Astrocyte (in vitro differentiated cells and primary cell): Measurements from ENCODE around the gene MICALL2. TPM values are rescaled to one million over a fixed set of nuclear protein-coding genes. Genes with fewer than 3 reads are reported as not detected.

Source experiments
- DNase-seq: peaks from one replicate; pipeline ENCODE4 v3.0.0-alpha.2; 2010; ENCODE audit warnings: low read depth
- FAIRE-seq: peaks from 2 replicates; lab custom pipeline; 2011; peaks lifted over from hg19 to GRCh38; lab: Jason Lieb, UNC
- H2AFZ ChIP-seq: 2 replicates; pipeline ENCODE4 v1.6.0; 2012; ENCODE audit warnings: low read depth, low read length, inconsistent platforms
- H3K27ac ChIP-seq: 2 replicates; pipeline ENCODE4 v1.5.1; 2011; ENCODE audit warnings: low read depth, low read length, inconsistent platforms
- H3K27me3 ChIP-seq: 2 replicates; pipeline ENCODE4 v1.6.0; 2011; ENCODE audit warnings: low read length, inconsistent platforms; ENCODE audit not compliant: insufficient read depth
- H3K36me3 ChIP-seq: 2 replicates; pipeline ENCODE4 v1.5.1; 2011; ENCODE audit warnings: low read length, inconsistent platforms; ENCODE audit not compliant: insufficient read depth
- H3K4me1 ChIP-seq: 2 replicates; pipeline ENCODE4 v1.5.1; 2011; ENCODE audit warnings: low read length, inconsistent platforms; ENCODE audit not compliant: insufficient read depth
- H3K4me2 ChIP-seq: 2 replicates; pipeline ENCODE4 v1.6.0; 2012; ENCODE audit warnings: low read length, inconsistent platforms
- H3K4me3 ChIP-seq: 2 replicates; pipeline ENCODE4 v1.5.1; 2011; ENCODE audit warnings: low read depth, mild to moderate bottlenecking, low read length, inconsistent platforms; ENCODE audit not compliant: insufficient read depth
- H3K79me2 ChIP-seq: 2 replicates; pipeline ENCODE4 v1.6.0; 2012; ENCODE audit warnings: mild to moderate bottlenecking, low read length, inconsistent platforms; ENCODE audit not compliant: insufficient read depth
- H3K9ac ChIP-seq: 2 replicates; pipeline ENCODE4 v1.6.0; 2012; ENCODE audit warnings: mild to moderate bottlenecking, low read length, inconsistent platforms
- H3K9me3 ChIP-seq: 2 replicates; pipeline ENCODE4 v1.5.1; 2012; ENCODE audit warnings: low read depth, mild to moderate bottlenecking, low read length, inconsistent platforms; ENCODE audit not compliant: insufficient read depth
- H4K20me1 ChIP-seq: 2 replicates; pipeline ENCODE4 v1.6.0; 2012; ENCODE audit warnings: low read length, inconsistent platforms; ENCODE audit not compliant: insufficient read depth
- H3K27ac Mint-ChIP-seq: one replicate; pipeline ENCODE4 v1.8.0; 2021; ENCODE audit warnings: mild to moderate bottlenecking, mixed read lengths; ENCODE audit not compliant: unreplicated experiment
- H3K27me3 Mint-ChIP-seq: one replicate; pipeline ENCODE4 v1.8.0; 2021; ENCODE audit warnings: low read depth, mixed read lengths; ENCODE audit not compliant: unreplicated experiment
- H3K36me3 Mint-ChIP-seq: one replicate; pipeline ENCODE4 v1.8.0; 2021; ENCODE audit warnings: low read depth, mixed read lengths; ENCODE audit not compliant: unreplicated experiment
- H3K4me1 Mint-ChIP-seq: one replicate; pipeline ENCODE4 v1.8.0; 2021; ENCODE audit warnings: low read depth, mixed read lengths; ENCODE audit not compliant: unreplicated experiment
- H3K4me3 Mint-ChIP-seq: one replicate; pipeline ENCODE4 v1.8.0; 2021; ENCODE audit warnings: mild to moderate bottlenecking, moderate library complexity, mixed read lengths; ENCODE audit not compliant: unreplicated experiment
- H3K9me3 Mint-ChIP-seq: one replicate; pipeline ENCODE4 v1.8.0; 2021; ENCODE audit warnings: mild to moderate bottlenecking, mixed read lengths; ENCODE audit not compliant: unreplicated experiment
- EZH2 ChIP-seq: IDR thresholded peaks from 2 replicates; pipeline ENCODE4 v1.6.1; 2012; ENCODE audit warnings: mild to moderate bottlenecking, low read length, inconsistent platforms; ENCODE audit not compliant: insufficient read depth
- total RNA-seq: library from RNA; stranded (reverse); gene quantifications from 2 replicates; pipeline ENCODE4 v1.2.1, GENCODE V29; 2021
- TF ChIP-seq, protein P1 (sequence below): IDR thresholded peaks from 2 replicates; pipeline ENCODE4 v1.5.1; 2011; ENCODE audit warnings: low read depth, mild to moderate bottlenecking, inconsistent platforms, low read length, moderate library complexity; ENCODE audit not compliant: insufficient read depth

The MICALL2 gene
- total RNA-seq, 1 donor from 2014 or later: 43.4 TPM

DNA sequence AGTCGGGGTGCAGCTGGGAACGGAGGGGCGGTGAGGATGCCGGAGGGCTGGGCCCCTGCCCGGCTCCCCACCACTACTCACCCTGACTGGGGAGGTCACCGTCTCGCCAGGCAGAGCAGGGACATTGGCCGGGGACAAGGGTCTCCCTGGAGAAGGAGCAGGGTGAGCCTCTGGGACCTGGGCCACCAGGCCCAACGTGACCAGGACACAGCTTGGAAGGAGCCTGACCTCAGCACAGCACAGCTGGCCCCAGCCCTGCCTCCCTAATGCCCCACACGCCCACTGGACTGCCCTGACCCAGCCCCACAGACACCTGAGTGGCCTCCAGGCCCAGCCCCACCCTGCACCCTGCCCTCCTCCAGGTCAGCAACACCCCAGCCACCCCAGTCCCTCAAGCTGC, 21.1 kb downstream of the MICALL2 start:
- TF ChIP-seq, protein P1, sequence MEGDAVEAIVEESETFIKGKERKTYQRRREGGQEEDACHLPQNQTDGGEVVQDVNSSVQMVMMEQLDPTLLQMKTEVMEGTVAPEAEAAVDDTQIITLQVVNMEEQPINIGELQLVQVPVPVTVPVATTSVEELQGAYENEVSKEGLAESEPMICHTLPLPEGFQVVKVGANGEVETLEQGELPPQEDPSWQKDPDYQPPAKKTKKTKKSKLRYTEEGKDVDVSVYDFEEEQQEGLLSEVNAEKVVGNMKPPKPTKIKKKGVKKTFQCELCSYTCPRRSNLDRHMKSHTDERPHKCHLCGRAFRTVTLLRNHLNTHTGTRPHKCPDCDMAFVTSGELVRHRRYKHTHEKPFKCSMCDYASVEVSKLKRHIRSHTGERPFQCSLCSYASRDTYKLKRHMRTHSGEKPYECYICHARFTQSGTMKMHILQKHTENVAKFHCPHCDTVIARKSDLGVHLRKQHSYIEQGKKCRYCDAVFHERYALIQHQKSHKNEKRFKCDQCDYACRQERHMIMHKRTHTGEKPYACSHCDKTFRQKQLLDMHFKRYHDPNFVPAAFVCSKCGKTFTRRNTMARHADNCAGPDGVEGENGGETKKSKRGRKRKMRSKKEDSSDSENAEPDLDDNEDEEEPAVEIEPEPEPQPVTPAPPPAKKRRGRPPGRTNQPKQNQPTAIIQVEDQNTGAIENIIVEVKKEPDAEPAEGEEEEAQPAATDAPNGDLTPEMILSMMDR: no peak
- no peak for TF ChIP-seq EZH2
- no peaks in the 10 kb centered on the region for H3K4me1 Mint-ChIP-seq
- Histone ChIP-seq H3K79me2 (no peaks in the 10 kb centered on the region), H4K20me1 (peaks cover 20% of the 10 kb centered on the region), H3K4me3 (no peak overlapping the region), H3K4me1 (no peaks in the 10 kb centered on the region), H3K27ac (no peak overlapping the region), H3K9me3 (peaks cover 4% of the 10 kb centered on the region), H3K9ac (no peak overlapping the region), H2AFZ (no peak overlapping the region), H3K27me3 (no peaks in the 10 kb centered on the region), H3K36me3 (peaks cover 2% of the 10 kb centered on the region), H3K4me2 (no peak overlapping the region)
- DNase-seq: no peak
- H3K27ac Mint-ChIP-seq: no peak overlapping the region
- H3K4me3 Mint-ChIP-seq: no peak overlapping the region
- peaks cover 6% of the 10 kb centered on the region for H3K36me3 Mint-ChIP-seq
- no peaks in the 10 kb centered on the region for H3K9me3 Mint-ChIP-seq
- no peaks in the 10 kb centered on the region for H3K27me3 Mint-ChIP-seq
- FAIRE-seq: no peak

DNA sequence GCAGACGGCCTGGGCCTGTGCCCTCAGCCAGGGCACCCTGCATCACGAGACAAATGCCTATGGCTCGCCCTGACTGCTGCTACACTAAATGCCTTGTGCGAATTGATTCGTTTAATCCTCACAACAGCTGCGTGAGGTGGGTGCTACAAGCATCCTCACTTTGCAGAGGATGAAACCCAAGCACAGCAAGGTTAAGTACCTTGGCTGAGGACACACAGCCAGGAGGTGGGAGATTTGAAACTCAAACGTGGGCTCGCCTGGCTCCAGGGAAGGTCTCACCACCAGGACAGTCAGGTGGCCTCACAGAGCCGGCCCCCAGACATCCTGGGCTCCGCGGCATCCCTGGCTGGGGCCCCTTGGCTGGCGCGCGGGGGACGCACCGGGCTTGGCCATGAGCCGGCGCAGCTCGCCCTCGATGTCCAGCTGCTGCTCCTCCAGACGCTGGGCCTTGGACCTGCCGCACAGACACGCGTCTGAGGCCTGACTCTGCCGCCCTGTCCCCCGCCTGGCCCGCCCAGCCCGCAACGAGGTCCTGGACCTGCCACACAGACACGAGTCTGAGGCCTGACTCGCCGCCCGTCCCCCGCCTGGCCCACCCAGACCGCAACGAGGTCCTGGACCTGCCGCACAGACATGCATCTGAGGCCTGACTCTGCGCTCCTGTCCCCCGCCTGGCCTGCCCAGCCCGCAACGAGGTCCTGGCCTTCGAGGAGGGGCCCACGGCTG, 22.0 kb downstream of the MICALL2 start:
- Histone ChIP-seq H3K4me2 (no peak overlapping the region), H4K20me1 (peaks cover 26% of the 10 kb centered on the region), H2AFZ (no peak overlapping the region), H3K9me3 (peaks cover 4% of the 10 kb centered on the region), H3K36me3 (peaks cover 2% of the 10 kb centered on the region), H3K27ac (no peak overlapping the region), H3K4me1 (no peaks in the 10 kb centered on the region), H3K79me2 (no peaks in the 10 kb centered on the region), H3K4me3 (no peak overlapping the region), H3K9ac (no peak overlapping the region), H3K27me3 (no peaks in the 10 kb centered on the region)
- no peak overlapping the region for H3K27ac Mint-ChIP-seq
- no peaks in the 10 kb centered on the region for H3K4me1 Mint-ChIP-seq
- peaks cover 1% of the 10 kb centered on the region for H3K27me3 Mint-ChIP-seq
- no peaks in the 10 kb centered on the region for H3K9me3 Mint-ChIP-seq
- TF ChIP-seq, protein P1: no peak
- no peak for TF ChIP-seq EZH2
- FAIRE-seq (no peak), DNase-seq (no peak)
- peaks cover 7% of the 10 kb centered on the region for H3K36me3 Mint-ChIP-seq
- H3K4me3 Mint-ChIP-seq: no peak overlapping the region

DNA sequence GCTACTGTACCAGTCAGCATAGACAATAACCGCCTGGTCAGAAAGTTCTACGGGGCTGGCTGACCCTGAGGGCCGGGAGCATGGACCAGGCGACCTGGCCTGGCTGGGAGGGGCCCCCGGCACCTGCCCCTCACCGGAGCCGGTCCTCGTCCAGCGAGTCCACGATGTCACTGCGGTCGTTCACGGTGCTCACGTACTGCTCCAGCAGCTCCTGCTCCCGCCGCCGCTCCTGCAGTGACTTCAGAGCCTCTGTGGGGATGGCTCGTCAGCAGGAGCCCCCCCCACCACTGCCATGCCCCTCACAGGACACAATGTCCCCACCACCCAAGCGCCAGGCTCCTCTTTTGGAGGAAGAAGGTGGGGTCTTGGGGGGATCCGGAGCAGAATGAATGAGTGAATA, 22.7 kb downstream of the MICALL2 start:
- no peaks in the 10 kb centered on the region for H3K4me1 Mint-ChIP-seq
- peaks cover 7% of the 10 kb centered on the region for H3K36me3 Mint-ChIP-seq
- peaks cover 2% of the 10 kb centered on the region for H3K27me3 Mint-ChIP-seq

More for the DNA sequence above, 22.7 kb downstream of the MICALL2 start:
- no peak overlapping the region for H3K9ac ChIP-seq
- H3K27me3 ChIP-seq: no peaks in the 10 kb centered on the region
- no peaks in the 10 kb centered on the region for H3K79me2 ChIP-seq
- H3K9me3 Mint-ChIP-seq: no peaks in the 10 kb centered on the region
- H3K36me3 ChIP-seq: peaks cover 2% of the 10 kb centered on the region
- DNase-seq: no peak
- H4K20me1 ChIP-seq: peaks cover 25% of the 10 kb centered on the region
- no peak overlapping the region for H3K4me3 Mint-ChIP-seq
- peaks cover 4% of the 10 kb centered on the region for H3K9me3 ChIP-seq
- H3K27ac Mint-ChIP-seq: no peak overlapping the region
- no peak overlapping the region for H3K4me2 ChIP-seq
- no peak for TF ChIP-seq EZH2
- no peak for FAIRE-seq
- H2AFZ ChIP-seq: no peak overlapping the region
- no peak overlapping the region for H3K27ac ChIP-seq
- no peaks in the 10 kb centered on the region for H3K4me1 ChIP-seq
- no peak overlapping the region for H3K4me3 ChIP-seq
